GM12891 (cell line): Measurements from ENCODE around the gene DYNC1I1.

Experiments used
- POLR2A ChIP-seq: IDR thresholded peaks from 2 replicates; pipeline ENCODE4 v1.6.1; 2011; ENCODE audit warnings: low read depth, low read length, control low read depth
- POLR2AphosphoS5 ChIP-seq: IDR thresholded peaks from 2 replicates; pipeline ENCODE4 v1.6.1; 2011; ENCODE audit warnings: low read depth, low read length, control low read depth
- POU2F2 ChIP-seq: IDR thresholded peaks from 2 replicates; pipeline ENCODE4 v1.6.1; 2011; ENCODE audit warnings: low read depth, mild to moderate bottlenecking, control low read depth, low read length, moderate library complexity
- SPI1 ChIP-seq: IDR thresholded peaks from 2 replicates; pipeline ENCODE4 v1.6.1; 2011; ENCODE audit warnings: low read depth, low read length, control low read depth
- TAF1 ChIP-seq: IDR thresholded peaks from 2 replicates; pipeline ENCODE4 v1.6.1; 2011; ENCODE audit warnings: low read depth, low read length, control low read depth

DNA sequence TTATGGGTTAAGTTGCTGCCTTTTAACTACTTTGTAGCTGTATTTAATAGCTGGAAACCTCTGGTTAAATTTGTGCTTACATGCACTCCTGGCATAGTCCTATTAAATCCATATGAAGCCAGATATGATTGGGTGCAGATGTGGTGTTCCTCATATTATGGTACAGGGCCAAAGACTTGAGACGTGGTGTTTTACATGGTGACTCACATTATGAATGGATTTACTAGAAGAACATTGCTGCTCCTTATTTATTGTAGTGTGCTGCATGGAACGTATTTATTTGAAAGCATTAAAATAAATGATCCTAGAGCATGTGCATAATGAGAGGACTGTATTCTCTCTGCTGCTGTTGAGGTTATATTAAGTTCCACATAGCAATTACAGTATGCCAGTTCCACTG is 325.5 kb downstream of the DYNC1I1 start:
- TF ChIP-seq SPI1 (no peak), POLR2A (no peak), POLR2AphosphoS5 (no peak), TAF1 (no peak), POU2F2 (no peak)
